PC-9 (cell line): ENCODE measurements around the gene CAPZA1.

Source experiments
- CTCF ChIP-seq: fragments of 200-600 bp; sonication (generic); conservative IDR thresholded peaks from 2 replicates; pipeline ENCODE4 v1.6.1; 2017; ENCODE audit warnings: mixed run types, antibody characterized with exemption, mild to moderate bottlenecking, moderate library complexity
- EZH2 ChIP-seq: fragments of 200-600 bp; sonication (generic); IDR thresholded peaks from 2 replicates; pipeline ENCODE4 v1.8.0; 2017; ENCODE audit warnings: antibody characterized with exemption, low read depth

DNA sequence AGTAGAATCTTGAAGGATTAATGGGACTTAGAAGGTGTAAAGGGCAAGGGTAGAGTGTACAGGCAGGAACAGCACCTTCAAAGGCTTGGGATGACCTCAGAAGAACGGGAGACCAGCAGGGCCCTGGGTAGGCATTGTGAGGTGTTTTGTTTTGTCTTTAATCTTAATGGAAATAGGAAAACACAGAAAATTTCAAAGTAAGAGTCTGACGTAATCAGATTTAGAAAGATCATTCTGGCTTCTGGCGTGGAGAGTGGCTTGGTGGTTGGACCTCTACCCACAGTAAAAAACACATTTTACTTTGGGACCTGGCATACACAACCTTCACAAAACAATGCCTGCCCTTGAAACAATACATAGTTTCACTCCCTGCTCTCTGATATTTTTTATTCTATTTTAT is 59.0 kb downstream of the CAPZA1 start:
- TF ChIP-seq CTCF, result no peak
- no peak for TF ChIP-seq EZH2
